Choroid plexus epithelial cell (primary cell): ENCODE measurements around the gene SMPD2.
A peak's percentile ranks its signal among the peaks of the same experiment; 100 is the strongest.

ENCODE experiments used
- DNase-seq: peaks from one replicate; pipeline ENCODE4 v3.0.0-alpha.2; 2010; ENCODE audit warnings: low read depth
- H3K4me3 ChIP-seq: 2 replicates; pipeline ENCODE4 v1.5.1; 2011; ENCODE audit warnings: low read depth, mild to moderate bottlenecking, control low read depth, low read length, moderate library complexity
- TF ChIP-seq, protein P1 (sequence below): conservative IDR thresholded peaks from 2 replicates; pipeline ENCODE4 v1.5.1; 2011; ENCODE audit warnings: low read depth, mild to moderate bottlenecking, control low read depth, inconsistent platforms, low read length, moderate library complexity

Gene SMPD2

DNA sequence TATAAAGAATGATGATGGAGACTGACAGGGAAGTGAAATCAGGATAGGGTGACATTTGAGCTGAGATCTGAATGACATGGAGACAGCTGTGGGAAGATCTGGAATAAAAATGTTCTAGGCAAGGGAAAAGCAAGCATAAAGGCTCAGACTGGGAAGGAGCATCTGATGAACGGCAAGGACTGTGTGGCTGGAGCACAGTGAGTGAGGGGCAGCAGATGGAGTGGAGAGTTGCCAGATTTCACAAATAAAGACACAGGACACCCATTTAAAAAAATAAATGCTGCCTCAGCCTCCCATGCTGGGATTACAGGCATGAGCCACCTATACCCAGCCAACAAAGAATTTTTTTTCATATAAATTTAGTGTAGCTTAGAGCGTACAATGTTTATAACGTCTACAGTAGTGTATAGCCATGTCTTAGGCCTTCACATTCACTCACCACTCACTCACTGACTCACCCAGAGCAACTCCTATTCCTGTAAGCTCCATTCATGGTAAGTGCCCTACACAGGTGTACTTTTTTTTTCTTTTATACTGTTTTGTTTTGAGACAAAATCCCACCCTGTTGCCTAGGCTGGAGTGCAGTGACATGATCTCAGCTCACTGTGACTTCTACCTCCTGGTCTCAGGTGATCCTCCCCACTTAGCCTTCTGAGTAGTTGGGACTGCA, 44.9 kb downstream of the SMPD2 start:
- H3K4me3 ChIP-seq, result no peak overlapping the region
- TF ChIP-seq, protein P1, sequence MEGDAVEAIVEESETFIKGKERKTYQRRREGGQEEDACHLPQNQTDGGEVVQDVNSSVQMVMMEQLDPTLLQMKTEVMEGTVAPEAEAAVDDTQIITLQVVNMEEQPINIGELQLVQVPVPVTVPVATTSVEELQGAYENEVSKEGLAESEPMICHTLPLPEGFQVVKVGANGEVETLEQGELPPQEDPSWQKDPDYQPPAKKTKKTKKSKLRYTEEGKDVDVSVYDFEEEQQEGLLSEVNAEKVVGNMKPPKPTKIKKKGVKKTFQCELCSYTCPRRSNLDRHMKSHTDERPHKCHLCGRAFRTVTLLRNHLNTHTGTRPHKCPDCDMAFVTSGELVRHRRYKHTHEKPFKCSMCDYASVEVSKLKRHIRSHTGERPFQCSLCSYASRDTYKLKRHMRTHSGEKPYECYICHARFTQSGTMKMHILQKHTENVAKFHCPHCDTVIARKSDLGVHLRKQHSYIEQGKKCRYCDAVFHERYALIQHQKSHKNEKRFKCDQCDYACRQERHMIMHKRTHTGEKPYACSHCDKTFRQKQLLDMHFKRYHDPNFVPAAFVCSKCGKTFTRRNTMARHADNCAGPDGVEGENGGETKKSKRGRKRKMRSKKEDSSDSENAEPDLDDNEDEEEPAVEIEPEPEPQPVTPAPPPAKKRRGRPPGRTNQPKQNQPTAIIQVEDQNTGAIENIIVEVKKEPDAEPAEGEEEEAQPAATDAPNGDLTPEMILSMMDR, result no peak

DNA sequence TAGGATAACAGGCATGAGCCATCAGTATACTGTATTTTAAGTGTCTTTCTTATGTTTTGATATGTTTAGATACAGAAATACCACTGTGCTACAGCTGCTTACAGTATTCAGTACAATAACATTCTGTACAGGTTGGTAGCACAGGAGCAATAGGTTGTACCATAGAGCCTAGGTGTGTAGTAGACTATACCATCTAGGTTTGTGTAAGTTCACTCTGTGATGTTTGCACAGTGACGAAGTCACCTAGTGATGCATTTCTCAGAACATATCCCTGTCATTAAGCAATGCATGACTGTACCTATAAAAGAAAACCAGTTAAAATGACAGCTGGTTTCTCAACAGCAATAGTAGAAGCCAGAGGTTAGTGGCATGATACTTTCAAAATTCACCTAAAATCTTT, 45.5 kb downstream of the SMPD2 start:
- H3K4me3 ChIP-seq, result no peak overlapping the region
- TF ChIP-seq, protein P1, result no peak
- no peak for DNase-seq

More for the DNA sequence above, 44.9 kb downstream of the SMPD2 start:
- no peak for DNase-seq

DNA sequence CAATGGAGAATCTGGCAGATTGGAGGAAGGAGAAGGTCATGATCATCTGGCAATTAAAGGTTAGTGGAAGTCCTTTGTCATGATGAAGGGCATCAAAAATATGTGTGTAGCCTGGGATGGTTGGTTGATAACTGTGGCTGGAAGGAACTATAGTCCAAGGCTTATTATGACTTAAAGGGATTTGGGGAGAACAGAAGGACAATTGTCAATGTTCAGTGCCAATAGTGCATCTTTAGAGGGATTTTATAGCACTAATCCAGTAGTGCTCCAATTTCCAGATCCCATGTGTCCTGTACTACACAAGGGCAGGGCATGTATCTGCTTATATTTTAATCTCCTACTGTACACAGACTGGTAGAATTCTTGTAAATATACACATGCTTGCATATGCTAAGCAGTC, 47.5 kb downstream of the SMPD2 start:
- H3K4me3 ChIP-seq, result no peak overlapping the region
- no peak for DNase-seq
- TF ChIP-seq, protein P1, result no peak

DNA sequence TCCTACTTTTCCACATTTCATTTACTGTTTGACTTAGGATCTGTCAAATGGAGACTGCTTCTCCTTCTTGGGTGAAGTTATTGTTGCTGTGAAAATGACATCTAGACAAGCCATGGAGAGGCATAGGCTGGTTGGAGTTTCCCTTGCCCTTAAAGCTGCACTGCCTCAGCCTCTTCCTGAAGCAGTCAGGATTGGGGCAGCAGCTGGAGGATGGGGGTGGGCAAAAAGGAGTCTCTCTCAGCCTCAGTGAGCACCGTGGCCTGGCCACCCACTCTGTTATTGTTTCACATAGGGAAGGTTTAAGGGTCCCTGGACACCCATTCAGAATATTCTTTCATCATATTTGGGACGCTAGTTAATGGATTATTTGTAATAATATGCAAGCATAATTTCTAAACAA, 50.2 kb downstream of the SMPD2 start:
- no peak for DNase-seq

DNA sequence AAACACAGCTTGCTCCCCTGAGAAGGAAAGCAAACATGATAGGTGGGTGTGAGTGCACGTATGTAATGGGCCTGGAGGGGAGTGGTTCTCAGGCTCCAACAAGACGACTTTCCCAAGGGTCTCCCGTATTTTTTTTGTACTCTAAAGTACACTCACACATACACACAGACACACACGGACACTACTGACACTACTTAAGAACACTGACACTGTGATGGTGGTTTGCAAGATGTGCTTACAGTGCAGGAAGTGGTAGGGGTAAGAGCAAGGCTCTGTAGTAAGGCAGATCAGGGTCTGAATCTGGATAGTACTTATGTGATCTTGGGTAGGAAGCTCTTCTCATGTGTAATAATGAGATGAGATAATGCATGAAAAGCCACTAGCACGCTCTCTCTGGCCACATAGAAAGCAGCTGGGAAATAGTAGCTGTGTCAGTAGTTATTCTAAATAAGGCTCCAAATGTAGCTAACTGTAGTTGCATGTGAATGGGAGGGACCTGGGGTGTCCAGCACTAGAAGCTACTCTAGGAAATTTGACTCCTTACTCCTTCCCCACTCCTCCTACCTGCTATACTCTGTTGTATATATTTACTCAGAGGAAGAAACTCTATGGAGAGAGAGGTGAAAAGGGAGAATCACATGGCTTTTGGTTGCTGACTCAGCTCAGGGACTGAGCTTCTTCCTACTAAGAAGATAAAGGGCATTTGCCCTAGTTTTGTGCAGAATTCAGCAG, 50.8 kb downstream of the SMPD2 start:
- peak; percentile 71 for DNase-seq
- no peak overlapping the region for H3K4me3 ChIP-seq
- TF ChIP-seq, protein P1, result no peak

More for the DNA sequence above, 50.2 kb downstream of the SMPD2 start:
- H3K4me3 ChIP-seq, result no peak overlapping the region
- TF ChIP-seq, protein P1, result no peak
